Lower leg skin (tissue), 3 donors: ENCODE data around the gene CPO.

ENCODE experiments used
- POLR2A ChIP-seq, 2 donors: fragments of 450-650 bp; IDR thresholded peaks; one replicate each; pipeline ENCODE4 v1.6.1; 2016 to 2017; ENCODE audit warnings: antibody characterized with exemption in 2 of 2, mild to moderate bottlenecking in 1 of 2, moderate library complexity in 1 of 2
- TF ChIP-seq, protein P1 (sequence below), 3 donors: fragments of 450-650 bp; IDR thresholded peaks; one replicate each; pipeline ENCODE4 v1.5.1; 2016; ENCODE audit warnings: antibody characterized with exemption in 3 of 3, mild to moderate bottlenecking in 3 of 3, moderate library complexity in 2 of 3

DNA sequence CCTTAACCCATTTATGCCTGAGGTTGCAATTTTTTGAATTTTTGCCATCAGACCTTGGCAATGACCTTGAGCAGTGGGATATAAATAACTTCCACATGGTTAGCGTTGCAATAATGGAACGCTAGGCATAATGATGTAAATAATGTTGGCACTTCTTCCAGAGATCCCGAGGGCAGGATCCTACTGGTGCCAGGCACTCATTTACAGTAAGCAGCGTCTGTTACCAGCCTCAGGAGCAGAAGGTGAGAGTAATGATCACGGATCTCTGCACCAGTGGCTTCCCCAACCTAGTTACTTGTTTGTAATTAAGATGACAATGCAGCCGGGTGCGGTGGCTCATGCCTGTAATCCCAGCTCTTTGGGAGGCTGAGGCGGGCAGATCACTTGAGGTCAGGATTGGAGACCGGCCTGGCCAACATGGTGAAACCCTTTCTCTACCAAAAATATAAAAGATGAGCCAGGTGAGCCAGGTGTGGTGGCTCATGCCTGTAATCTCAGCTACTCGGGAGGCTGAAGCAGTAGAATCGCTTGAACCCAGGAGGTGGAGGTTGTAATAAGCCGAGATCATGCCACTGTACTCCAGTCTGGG is 41.9 kb downstream of the CPO start:
- TF ChIP-seq, protein P1, sequence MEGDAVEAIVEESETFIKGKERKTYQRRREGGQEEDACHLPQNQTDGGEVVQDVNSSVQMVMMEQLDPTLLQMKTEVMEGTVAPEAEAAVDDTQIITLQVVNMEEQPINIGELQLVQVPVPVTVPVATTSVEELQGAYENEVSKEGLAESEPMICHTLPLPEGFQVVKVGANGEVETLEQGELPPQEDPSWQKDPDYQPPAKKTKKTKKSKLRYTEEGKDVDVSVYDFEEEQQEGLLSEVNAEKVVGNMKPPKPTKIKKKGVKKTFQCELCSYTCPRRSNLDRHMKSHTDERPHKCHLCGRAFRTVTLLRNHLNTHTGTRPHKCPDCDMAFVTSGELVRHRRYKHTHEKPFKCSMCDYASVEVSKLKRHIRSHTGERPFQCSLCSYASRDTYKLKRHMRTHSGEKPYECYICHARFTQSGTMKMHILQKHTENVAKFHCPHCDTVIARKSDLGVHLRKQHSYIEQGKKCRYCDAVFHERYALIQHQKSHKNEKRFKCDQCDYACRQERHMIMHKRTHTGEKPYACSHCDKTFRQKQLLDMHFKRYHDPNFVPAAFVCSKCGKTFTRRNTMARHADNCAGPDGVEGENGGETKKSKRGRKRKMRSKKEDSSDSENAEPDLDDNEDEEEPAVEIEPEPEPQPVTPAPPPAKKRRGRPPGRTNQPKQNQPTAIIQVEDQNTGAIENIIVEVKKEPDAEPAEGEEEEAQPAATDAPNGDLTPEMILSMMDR (IDR thresholded peaks at IDR 0.05), result no peak
- TF ChIP-seq POLR2A (IDR thresholded peaks at IDR 0.05), result no peak
